GM21786 (cell line): ENCODE results near the gene TUBA1C.
A peak's percentile ranks its signal among the peaks of the same experiment; 100 is the strongest.

ENCODE experiments used
- ATAC-seq: cut with Tn5 transposase; IDR thresholded peaks from one replicate; pipeline ENCODE4 v1.9.1; 2021; ENCODE audit not compliant: unreplicated experiment

Gene TUBA1C

GRCh38 chr12:49264873-49265792 is at the start of gene TUBA1C:
TUBA1C (plus strand) TSS chr12:49265082; CDS start chr12:49265182, 100 bp downstream.
- ATAC-seq: peak; percentile 75

- ATAC-seq: no peak
Observed at GRCh38 chr12:49219417-49220026, 45.4 kb upstream of the TUBA1C start.

GRCh38 chr12:49220972-49221371 is 43.9 kb upstream of the TUBA1C start:
- ATAC-seq: no peak

- ATAC-seq: no peak
Observed at GRCh38 chr12:49223122-49223521, 41.8 kb upstream of the TUBA1C start.

GRCh38 chr12:49223590-49224369 is 41.1 kb upstream of the TUBA1C start:
- no peak for ATAC-seq

- ATAC-seq: no peak
Observed at GRCh38 chr12:49225576-49226166, 39.2 kb upstream of the TUBA1C start.

- no peak for ATAC-seq
Observed at GRCh38 chr12:49227713-49228112, 37.2 kb upstream of the TUBA1C start.

GRCh38 chr12:49228653-49229052 is 36.2 kb upstream of the TUBA1C start:
- no peak for ATAC-seq

GRCh38 chr12:49230176-49230804 is 34.6 kb upstream of the TUBA1C start:
- ATAC-seq: no peak

- no peak for ATAC-seq
Observed at GRCh38 chr12:49230805-49231194, 34.1 kb upstream of the TUBA1C start.

GRCh38 chr12:49231878-49232655 is 32.8 kb upstream of the TUBA1C start:
- ATAC-seq: no peak

- no peak for ATAC-seq
Observed at GRCh38 chr12:49232940-49233841, 31.7 kb upstream of the TUBA1C start.

GRCh38 chr12:49233842-49234526 is 30.9 kb upstream of the TUBA1C start:
- peak; percentile 42 for ATAC-seq

- no peak for ATAC-seq
Observed at GRCh38 chr12:49236423-49236822, 28.5 kb upstream of the TUBA1C start.

GRCh38 chr12:49243631-49244030 is 21.3 kb upstream of the TUBA1C start:
- ATAC-seq: no peak

GRCh38 chr12:49244176-49244575 is 20.7 kb upstream of the TUBA1C start:
- no peak for ATAC-seq

- no peak for ATAC-seq
Observed at GRCh38 chr12:49251357-49251756, 13.5 kb upstream of the TUBA1C start.

- no peak for ATAC-seq
Observed at GRCh38 chr12:49253033-49253623, 11.8 kb upstream of the TUBA1C start.
